Keratinocyte (primary cell): ENCODE data around the gene DDTL. TPM values are rescaled to one million over a fixed set of nuclear protein-coding genes. Genes with fewer than 3 reads are reported as not detected.

ENCODE experiments used
- DNase-seq: peaks from one replicate; pipeline ENCODE4 v3.0.0-alpha.2; 2011; ENCODE audit warnings: low read depth, missing footprints, low spot score
- FAIRE-seq: peaks from 2 replicates; lab custom pipeline; 2011; peaks lifted over from hg19 to GRCh38; lab: Jason Lieb, UNC
- H2AFZ ChIP-seq: 2 replicates; pipeline ENCODE4 v1.6.0; 2012; ENCODE audit warnings: low read length, control low read depth, inconsistent platforms; ENCODE audit not compliant: control insufficient read depth
- H3K27ac ChIP-seq: 2 replicates; pipeline ENCODE4 v1.5.1; 2011; ENCODE audit warnings: low read length; ENCODE audit not compliant: control insufficient read depth, insufficient read depth
- H3K27me3 ChIP-seq: 3 replicates; pipeline ENCODE4 v1.6.0; 2011; ENCODE audit warnings: low read length; ENCODE audit not compliant: control insufficient read depth, insufficient read depth; ENCODE audit errors: extremely low read depth
- H3K36me3 ChIP-seq, 2 experiments: 2 replicates in 1 of 2; 3 replicates in 1 of 2; pipeline ENCODE4 v1.5.1; 2011; ENCODE audit warnings: low read length in 2 of 2, mild to moderate bottlenecking in 1 of 2; ENCODE audit not compliant: control insufficient read depth in 2 of 2, insufficient read depth in 2 of 2; ENCODE audit errors: extremely low read depth in 1 of 2
- H3K4me1 ChIP-seq: 3 replicates; pipeline ENCODE4 v1.5.1; 2011; ENCODE audit warnings: low read length; ENCODE audit not compliant: control insufficient read depth, insufficient read depth; ENCODE audit errors: extremely low read depth
- H3K4me2 ChIP-seq: 3 replicates; pipeline ENCODE4 v1.6.0; 2011; ENCODE audit warnings: low read depth, low read length; ENCODE audit not compliant: control insufficient read depth, insufficient read depth; ENCODE audit errors: extremely low read depth
- H3K4me3 ChIP-seq, 3 experiments: fragments of 200-600 bp in 1 of 3; sonication (generic) in 1 of 3; 2 replicates in 2 of 3; 3 replicates in 1 of 3; pipeline ENCODE4 v1.5.1; 2011 to 2016; ENCODE audit warnings: low read length in 3 of 3, mild to moderate bottlenecking in 3 of 3, control low read depth in 2 of 3, inconsistent platforms in 1 of 3, low read depth in 1 of 3, mixed read lengths in 1 of 3, mixed run types in 1 of 3, moderate library complexity in 1 of 3; ENCODE audit not compliant: control insufficient read depth in 2 of 3, insufficient read depth in 2 of 3; ENCODE audit errors: extremely low read depth in 1 of 3
- H3K79me2 ChIP-seq: 2 replicates; pipeline ENCODE4 v1.6.0; 2012; ENCODE audit warnings: low read length; ENCODE audit not compliant: control insufficient read depth, insufficient read depth
- H3K9ac ChIP-seq: 3 replicates; pipeline ENCODE4 v1.6.0; 2011; ENCODE audit warnings: low read length; ENCODE audit not compliant: control insufficient read depth, insufficient read depth; ENCODE audit errors: extremely low read depth
- H3K9me1 ChIP-seq: 3 replicates; pipeline ENCODE4 v1.6.0; 2011; ENCODE audit warnings: low read length; ENCODE audit not compliant: control insufficient read depth, insufficient read depth; ENCODE audit errors: extremely low read depth
- H3K9me3 ChIP-seq: 2 replicates; pipeline ENCODE4 v1.5.1; 2012; ENCODE audit warnings: low read depth, low read length; ENCODE audit not compliant: control insufficient read depth
- H4K20me1 ChIP-seq: 3 replicates; pipeline ENCODE4 v1.6.0; 2011; ENCODE audit warnings: low read length; ENCODE audit not compliant: control insufficient read depth, insufficient read depth; ENCODE audit errors: extremely low read depth
- CTCF ChIP-seq, 3 experiments: IDR thresholded peaks in 1 of 3; conservative IDR thresholded peaks in 1 of 3; optimal IDR thresholded peaks in 1 of 3; 2 replicates in 2 of 3; 3 replicates in 1 of 3; pipeline versions ENCODE3 to v1.5.1; 2011; ENCODE audit warnings: low read length in 3 of 3, mild to moderate bottlenecking in 3 of 3, moderate library complexity in 2 of 3, control low read depth in 1 of 3, inconsistent platforms in 1 of 3; ENCODE audit not compliant: insufficient read depth in 2 of 3; ENCODE audit errors: extremely low read depth in 1 of 3
- EZH2 ChIP-seq: IDR thresholded peaks from one replicate; pipeline ENCODE4 v1.6.1; 2012; ENCODE audit warnings: inconsistent platforms, mild to moderate bottlenecking, low read length, moderate library complexity
- dilution Hi-C: fragments of 300-500 bp; cut with MboI; formaldehyde crosslinking; loops from one replicate; pipeline ENCODE4 v1.7.0; 2020; ENCODE audit warnings: low sequenced_read_pairs; ENCODE audit not compliant: extremely low pct_ligation_motif_present
- polyA plus RNA-seq, 5 experiments: library from polyadenylated mRNA; depleted of rRNA in 3 of 5; stranded (reverse) in 3 of 5; stranded (forward) in 1 of 5; unstranded in 1 of 5; fragments of >200 nt; gene quantifications; 1 replicate in 1 of 5; 2 replicates in 3 of 5; 3 replicates in 1 of 5; pipeline versions ENCODE4 v1.2.1 to v1.2.3, GENCODE V29; 2011 to 2012; ENCODE audit warnings: missing spikeins in 2 of 5, low read depth in 1 of 5, low replicate concordance in 1 of 5

Gene DDTL
- polyA plus RNA-seq, 1 donor (not counting 4 experiments of a cell fraction or from before 2014, with no cell fraction given) = 0.72 TPM

GRCh38 chr22:24006914-24007214 lies 40.2 kb downstream of the DDTL start:
- H3K9me1 ChIP-seq = no peaks in the 10 kb centered on the region
- dilution Hi-C loops = no loop called here

GRCh38 chr22:24007253-24008021 lies 40.7 kb downstream of the DDTL start:
- H3K27me3 ChIP-seq = no peaks in the 10 kb centered on the region
- dilution Hi-C loops = no loop called here
- H3K4me1 ChIP-seq = no peaks in the 10 kb centered on the region
- no peak overlapping the region for H3K27ac ChIP-seq
- peaks cover 12% of the 10 kb centered on the region for H3K79me2 ChIP-seq
- no peaks in the 10 kb centered on the region for H3K9me1 ChIP-seq
- H4K20me1 ChIP-seq = no peaks in the 10 kb centered on the region
- DNase-seq (no peak), FAIRE-seq (no peak)
- TF ChIP-seq EZH2 = no peak
- no peak for TF ChIP-seq CTCF (optimal IDR thresholded peaks at IDR 0.05 in 1 of 3, IDR thresholded peaks at IDR 0.05 in 1 of 3, conservative IDR thresholded peaks at IDR 0.05 in 1 of 3; ENCODE audit: extremely low read depth in 1 of 3, insufficient read depth in 2 of 3, low read length in 3 of 3)
- no peaks in the 10 kb centered on the region for H3K36me3 ChIP-seq
- H3K9ac ChIP-seq = no peak overlapping the region
- H3K4me2 ChIP-seq = no peak overlapping the region
- H3K4me3 ChIP-seq = no peak overlapping the region
- H3K9me3 ChIP-seq = no peaks in the 10 kb centered on the region
- H2AFZ ChIP-seq = no peak overlapping the region

More at GRCh38 chr22:24006914-24007214, 40.2 kb downstream of the DDTL start:
- no peak overlapping the region for H3K4me3 ChIP-seq
- no peaks in the 10 kb centered on the region for H4K20me1 ChIP-seq
- peaks cover 6% of the 10 kb centered on the region for H3K79me2 ChIP-seq
- no peak overlapping the region for H3K9ac ChIP-seq
- no peak for TF ChIP-seq CTCF (optimal IDR thresholded peaks at IDR 0.05 in 1 of 3, IDR thresholded peaks at IDR 0.05 in 1 of 3, conservative IDR thresholded peaks at IDR 0.05 in 1 of 3; ENCODE audit: extremely low read depth in 1 of 3, insufficient read depth in 2 of 3, low read length in 3 of 3)
- no peak for TF ChIP-seq EZH2
- no peaks in the 10 kb centered on the region for H3K36me3 ChIP-seq
- no peak overlapping the region for H3K27ac ChIP-seq
- H3K27me3 ChIP-seq = no peaks in the 10 kb centered on the region
- no peak for DNase-seq
- H3K9me3 ChIP-seq = no peaks in the 10 kb centered on the region
- no peak overlapping the region for H3K4me2 ChIP-seq
- H2AFZ ChIP-seq = no peak overlapping the region
- FAIRE-seq = no peak
- H3K4me1 ChIP-seq = no peaks in the 10 kb centered on the region
